Stromal cell of bone marrow (primary cell): ENCODE measurements around the gene RASGRP2.

Experiments used
- DNase-seq: peaks from one replicate; pipeline ENCODE4 v3.0.0-alpha.2; 2012; ENCODE audit warnings: low read depth

Gene RASGRP2

DNA sequence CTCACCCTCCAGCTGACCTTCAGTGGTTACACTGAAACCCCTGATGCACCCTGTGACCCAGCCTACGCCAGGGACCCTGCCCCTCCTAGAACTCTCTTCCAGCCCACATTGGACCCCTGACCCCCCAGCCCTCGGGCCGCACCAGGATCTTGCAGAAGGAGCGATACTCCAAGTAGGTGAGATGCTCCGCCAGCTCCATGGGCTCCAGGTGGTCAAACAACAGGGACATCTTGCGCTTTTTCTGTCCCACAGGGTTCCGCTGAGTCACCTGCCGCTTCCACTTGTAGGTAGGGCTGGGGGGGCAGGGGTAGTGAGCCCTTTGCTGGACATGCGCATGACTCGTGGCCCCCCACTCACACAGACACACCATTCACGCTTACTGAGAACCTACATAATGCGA, 4.1 kb downstream of the RASGRP2 start:
- DNase-seq, result no peak

DNA sequence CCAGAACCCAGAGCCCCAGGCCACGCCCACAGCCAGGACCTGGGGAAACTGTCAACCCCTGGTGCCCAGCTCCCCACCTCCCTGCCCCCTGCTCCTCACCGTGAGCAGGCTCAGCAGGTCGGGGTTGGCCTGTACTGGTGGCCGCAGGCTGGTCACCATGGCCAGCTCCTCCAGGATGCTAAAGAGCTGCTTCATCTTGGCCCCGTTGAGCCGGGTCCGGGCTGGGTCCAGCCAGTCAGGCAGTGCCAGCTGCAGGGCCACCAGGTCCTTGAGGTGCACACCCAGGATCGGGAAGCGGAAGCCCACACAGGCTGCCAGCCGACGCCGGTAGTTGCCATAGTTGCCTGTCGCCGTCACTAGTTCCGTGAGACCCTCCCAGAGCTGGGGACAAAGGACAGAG, 7.3 kb downstream of the RASGRP2 start:
- DNase-seq, result no peak

DNA sequence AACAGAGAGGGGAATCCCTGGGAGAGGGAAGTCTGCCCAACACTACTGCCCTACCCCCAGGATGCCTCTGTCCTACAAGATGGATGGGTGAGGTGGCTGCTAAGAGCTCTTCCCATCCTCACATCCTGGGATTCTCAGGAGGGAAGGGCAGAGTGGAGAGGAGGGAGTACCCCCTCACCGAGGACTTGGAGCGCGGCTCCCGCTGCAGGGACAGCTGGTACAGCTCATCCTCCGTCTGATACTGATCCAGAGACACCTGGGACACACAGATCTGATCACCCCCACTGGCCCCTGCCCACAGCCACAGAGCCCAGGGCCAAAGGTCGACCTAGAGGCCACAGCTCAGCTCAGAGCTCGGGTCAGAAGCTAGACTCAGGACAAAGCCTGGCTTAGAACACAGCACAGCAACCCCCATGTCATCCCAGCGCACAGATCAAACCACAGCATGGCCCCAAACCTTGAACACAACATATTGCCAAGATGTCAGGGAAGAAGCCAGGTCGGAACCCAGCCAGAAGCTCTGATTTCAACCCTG, 8.2 kb downstream of the RASGRP2 start:
- DNase-seq, result no peak

DNA sequence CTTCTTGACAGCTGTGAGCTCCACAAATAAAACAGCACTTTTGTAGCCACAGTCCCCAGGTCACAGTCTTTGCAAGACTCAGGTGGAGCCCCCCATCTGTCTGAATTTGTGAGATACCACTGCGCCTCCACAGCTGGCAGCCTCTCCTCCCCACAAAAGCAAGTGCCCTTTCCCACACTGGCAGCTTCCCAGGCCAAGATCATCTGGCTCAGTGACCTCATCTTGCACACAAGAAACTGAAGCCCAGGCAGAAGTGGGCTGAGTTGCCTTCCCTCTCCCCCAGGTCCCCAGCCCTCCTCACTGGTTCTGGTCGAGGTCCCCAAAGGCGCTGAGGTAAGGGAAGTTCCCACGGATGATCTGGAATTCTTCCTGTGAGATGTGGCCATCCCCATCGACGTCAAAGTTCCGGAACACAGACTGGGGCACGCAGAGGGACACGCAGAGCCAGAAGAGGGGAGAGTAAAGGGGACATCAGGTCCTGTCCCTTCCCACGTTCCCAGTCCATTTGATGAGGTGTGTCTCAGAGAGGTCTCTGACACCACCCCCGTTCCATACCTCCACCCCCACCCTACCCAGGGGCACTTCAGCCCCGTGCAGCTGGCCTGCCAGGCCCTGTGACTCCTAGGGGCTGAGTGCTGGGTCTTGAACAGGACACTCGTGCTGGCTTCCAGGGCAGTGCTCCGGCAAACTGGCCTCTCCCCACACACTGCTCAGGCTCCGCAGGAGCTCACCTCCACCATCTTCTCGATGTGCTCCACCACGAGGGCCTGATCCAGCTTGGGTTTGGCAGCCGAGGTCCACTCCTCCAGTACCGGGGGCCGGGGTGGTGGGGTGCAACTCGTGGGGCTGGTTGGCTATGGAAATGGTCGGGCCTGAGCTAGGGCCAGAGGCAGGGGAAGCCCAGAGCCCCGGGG, 8.9 kb downstream of the RASGRP2 start:
- no peak for DNase-seq

DNA sequence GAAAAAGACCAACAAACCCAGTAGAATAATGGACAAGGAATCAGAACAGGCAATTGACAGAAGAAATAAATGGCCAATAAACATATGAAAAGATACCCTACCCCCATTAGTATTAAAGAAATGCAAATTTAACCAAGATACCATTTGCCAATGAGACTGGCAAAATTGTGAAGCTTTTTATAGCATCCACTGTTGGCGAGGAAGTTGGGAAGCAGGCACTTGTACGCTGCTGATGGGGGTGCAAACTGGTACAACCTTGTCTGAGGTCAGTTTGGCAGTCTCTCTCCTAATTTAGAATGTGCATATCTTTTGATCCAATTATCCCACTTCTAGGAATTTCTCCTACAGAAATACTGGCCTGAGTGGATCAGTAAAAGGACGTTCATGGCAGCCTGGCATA, 12.3 kb downstream of the RASGRP2 start:
- DNase-seq, result no peak

DNA sequence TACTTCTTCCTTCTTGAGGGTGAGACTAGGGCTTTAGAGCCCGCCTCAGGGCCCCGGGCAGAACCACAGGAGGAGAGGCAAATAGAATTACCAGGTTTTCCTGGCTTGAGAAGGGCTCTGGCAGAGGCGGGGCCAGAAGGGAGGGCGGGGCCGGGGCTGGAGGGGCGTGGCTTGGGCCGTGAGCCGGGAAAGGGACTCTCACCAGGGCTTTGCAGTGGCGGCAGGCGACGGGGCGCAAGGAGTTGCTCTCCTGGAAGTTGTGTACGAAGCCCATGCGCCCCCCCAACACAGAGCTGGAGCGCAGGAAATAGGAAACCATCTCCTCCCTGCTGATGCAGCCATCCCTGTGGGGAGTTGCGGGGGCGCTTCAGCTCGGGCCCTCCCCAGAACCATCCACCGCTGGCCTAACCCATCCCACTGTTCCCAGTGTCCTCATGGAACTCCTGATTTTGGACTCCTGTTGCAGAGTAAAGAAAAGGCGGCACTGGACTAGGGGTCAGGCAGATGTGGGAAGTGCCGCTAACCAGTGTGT, 14.0 kb downstream of the RASGRP2 start:
- DNase-seq, result no peak

DNA sequence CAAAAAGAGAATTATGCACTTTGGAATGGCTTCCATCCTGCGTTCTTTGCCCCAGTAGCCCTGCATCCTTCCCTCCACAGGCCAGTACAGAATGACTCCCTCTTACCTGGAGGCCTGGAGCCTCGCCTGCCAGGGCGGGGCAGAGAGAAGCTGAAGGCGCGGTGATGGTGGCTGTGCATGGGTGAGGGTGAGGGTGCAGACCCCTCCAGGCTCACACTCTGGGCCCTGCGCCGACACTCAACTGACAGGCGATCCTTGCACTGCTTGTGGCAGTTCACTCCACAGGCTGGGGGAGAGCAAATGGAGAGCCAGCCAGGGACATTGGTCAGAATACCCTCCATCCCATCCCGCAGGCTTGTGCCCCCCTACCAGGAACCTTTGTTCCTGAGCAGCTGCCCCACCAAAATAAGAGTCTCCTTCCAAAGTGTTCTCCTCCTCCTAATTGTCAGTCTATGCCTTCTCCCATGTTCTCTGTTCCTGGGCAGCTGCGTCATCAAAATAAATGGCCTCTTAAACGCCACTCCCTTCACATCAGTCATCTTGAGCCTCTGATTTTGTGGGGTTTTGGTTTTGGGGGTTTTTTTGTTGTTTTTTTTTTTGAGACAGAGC, 15.1 kb downstream of the RASGRP2 start:
- DNase-seq, result no peak

DNA sequence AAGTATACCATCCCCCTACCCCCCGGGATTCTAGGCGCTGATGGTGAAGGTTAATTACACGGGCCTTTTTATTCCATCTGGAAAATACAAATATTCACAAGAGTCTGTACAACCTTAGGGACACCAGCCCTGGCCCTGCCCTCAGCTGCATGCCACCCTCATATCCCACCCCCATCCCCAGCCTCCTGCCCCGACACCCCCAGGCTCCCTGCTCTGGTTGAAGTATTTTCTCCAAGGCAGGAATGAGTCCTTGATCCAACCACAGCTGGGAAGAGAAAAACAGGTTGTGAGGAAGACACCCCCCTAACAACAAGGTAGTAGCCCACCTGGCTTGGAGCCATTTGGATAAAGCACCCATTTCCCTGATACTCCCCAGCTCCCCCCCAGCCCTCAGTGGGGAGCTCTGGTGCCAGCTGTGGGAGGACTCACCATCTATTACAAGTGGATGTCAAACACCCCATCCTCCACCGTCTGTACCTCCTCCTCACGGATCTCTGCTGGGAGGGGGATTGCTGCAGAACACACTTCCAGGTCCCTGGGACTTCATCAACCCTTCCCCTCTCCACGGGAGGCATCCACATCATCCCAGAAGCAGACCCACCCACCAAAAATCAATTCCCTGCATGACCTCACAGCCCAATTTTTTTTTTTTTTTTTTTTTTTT, 16.9 kb downstream of the RASGRP2 start:
- no peak for DNase-seq

DNA sequence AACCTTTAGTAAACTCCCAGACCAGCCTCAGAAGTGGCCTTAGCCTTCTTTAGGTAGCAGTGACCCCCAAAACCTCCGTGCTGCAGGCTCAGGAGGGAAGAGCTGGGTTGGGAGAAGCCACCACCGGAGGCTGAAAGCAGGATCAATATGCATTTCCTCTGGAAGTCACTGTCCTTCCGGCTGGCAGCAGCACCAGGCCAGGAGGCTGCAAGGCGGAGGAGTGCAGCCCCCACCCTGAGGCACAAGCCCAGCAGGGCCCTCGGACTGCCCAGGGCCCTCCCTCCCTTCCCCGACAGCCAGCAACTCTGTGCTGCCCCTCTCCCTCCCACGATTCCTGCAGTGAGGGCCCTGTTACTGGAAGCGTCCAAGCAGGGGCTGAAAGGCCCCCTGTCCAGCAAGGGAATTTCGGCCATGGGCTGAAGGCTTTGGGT, 17.7 kb downstream of the RASGRP2 start:
- no peak for DNase-seq

DNA sequence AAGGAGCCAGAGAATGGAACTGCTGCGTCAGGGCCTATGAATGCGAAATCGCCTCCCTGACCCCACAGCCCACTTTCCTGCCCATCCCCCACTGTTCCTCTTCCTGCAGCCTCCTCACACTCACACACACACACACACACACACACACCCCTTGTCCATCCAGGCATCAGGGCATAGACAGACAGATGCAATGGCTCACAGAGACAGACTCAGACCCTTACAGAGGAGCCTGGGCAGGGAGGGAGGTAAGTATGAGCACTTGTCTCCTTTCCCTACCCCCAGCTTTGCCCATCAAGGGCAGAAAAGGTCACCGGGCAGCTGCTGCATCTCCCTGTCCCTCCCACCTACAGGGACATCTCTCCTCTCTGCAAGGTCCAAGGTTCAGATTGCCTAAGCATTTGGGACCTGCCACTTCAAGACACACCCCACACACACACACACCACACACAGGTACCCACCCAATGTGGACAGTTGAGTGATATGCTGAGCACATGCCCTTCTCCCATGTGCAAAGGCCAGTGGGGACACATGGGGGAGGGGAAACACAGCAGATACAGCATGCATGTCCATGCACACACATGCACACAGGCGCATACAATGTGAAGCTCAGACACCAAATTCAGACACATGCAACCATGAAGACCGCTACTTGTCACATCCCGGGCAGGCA, 18.9 kb downstream of the RASGRP2 start:
- no peak for DNase-seq

DNA sequence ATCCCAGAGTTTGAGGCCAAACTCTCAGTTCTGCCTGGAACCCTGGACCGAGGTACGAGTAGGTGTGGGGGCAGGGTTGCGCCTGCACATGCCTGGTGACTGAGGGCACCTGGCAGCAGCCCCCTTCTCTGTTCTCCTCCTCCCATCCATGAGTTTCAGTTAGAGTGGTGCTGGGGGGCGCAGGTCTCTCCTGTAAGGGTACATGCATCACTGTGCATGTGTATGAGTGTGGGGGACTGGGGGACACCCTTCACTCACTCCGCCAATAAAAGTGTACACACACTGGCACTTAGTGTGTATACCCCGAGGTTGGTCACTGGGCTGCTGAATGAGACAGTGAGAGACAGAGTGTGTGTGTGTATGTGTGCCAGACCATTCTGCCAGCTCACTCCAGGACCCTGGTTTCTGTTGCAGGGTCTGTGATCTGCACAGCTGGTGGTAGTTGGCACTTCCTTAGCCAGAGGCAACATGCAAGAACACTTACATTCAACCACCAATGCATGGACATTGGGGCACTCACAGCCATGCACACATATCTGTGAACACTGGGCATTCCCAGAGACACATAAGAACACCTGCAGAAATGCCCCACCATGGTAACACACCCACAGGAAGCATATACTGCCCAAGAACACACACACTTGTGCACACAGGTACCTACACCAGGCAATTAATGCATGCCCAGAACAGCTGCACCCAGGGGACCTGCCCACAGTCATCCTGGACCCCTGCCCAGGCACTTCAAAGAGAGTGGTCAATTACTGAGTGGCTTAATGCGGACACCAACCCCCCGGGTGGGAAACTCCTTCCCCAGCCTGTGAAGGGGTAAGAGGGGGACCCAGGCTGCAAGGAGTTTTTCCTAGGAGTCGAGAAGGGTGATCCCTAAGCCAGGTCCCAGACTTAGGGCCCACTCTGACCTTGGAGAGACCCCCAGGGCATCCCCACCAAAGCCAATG, 19.8 kb downstream of the RASGRP2 start:
- no peak for DNase-seq

DNA sequence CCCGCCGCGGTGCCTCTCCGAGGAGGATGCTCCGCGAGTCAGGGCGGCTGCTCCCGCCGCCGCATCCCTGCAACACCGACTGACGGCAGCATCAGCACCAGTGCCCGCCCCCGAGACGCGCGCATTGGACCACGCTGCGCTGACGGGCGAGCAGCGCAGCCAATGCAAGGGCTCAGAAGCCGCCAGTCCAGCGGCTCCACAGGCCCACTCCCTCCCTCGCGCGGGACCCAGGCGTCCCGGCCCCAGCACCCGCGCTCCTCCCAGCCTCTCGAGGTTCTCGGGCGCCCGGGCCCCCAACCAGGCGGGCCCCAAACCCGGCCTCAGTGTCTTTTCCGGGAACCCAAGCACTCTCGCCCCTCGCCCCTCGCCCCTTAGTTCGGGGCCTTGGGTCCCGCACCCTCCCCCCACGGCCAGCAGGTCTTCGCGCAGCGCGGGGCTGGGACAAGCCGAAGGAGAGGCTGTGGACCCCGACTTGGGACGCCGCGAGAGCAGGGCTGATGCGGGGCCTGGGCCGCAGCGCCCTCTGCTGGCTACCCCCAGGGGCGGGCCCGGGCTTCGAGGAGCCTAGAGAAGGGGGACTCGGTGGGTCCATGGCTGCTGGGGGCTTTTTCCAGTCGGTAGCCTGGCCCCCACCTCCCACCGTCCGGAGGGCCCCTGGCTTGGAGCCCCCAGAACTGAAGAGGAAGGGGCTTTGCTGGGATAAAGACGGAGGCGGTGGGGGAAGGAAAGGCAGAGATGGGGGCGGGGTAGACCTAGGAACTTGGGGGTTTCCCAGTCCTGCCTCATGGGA, 20.6 kb downstream of the RASGRP2 start, which contains the start of gene NRXN2:
NRXN2 (minus strand) TSS at position 81 of the 790 bp plus-strand sequence. CDS start 9,498 bp downstream, outside the sequence.
- DNase-seq, result peak; percentile 62

DNA sequence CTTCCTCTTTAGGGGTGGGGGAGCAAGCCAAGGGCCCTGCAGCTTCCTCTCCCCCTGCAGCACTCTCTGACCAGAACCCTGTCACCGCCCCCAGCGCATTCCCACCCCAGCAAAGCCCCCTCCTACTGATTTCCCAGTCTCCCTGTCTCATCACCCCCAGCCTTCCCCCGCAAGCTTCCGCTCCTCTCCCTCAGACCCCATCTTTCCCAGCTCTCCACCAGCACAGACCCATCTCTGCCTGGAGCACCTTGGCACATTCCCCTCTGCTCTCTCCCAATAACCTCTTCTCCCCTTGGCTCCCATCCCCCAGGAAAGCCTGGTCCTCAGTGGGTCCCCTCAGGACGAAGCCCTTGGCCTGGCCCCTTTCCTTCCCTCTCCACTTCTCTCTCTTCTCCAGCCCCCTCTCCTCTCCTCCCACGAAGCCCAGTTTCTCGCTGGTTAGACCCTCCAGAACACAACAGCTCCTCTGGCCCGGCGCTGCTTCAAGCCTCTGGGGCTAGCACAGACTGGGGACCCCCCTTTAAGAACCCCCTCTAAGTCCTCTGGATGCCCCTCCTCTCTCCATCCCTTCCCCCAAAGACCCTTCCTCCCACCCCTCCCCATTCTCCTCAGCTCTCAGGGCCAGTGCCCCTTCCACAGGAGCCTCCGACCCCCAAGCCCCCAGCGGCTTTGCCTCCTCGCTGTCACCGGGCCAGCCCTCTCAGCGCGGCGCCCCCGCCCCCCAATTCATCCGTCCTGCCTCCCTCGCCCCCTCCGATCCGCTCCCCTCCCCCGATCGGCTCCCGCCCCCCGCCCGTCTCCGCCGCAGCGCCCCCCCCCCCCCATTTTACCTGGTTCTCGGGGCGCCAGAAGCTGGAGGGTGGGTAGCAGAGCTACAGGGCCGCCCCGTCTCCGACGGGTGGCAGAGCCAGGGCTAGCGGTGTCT, 21.5 kb downstream of the RASGRP2 start:
- no peak for DNase-seq

DNA sequence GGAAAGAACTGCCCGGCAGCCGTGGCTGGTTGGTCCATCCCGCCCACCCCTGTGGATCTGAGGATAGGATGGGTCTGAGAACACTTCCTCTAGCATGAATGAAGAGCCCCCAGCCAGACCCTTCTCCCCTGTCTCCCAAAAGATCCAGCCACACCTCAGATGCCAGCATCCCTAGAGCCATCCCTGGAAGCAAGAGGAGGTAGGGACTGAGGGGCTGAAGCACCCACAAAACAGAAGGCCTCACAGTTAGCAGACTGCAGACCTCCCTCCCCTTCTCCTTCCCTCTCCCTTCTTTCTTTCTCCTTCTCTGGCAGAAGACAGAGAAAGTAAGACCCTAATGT, 22.6 kb downstream of the RASGRP2 start:
- DNase-seq, result no peak

DNA sequence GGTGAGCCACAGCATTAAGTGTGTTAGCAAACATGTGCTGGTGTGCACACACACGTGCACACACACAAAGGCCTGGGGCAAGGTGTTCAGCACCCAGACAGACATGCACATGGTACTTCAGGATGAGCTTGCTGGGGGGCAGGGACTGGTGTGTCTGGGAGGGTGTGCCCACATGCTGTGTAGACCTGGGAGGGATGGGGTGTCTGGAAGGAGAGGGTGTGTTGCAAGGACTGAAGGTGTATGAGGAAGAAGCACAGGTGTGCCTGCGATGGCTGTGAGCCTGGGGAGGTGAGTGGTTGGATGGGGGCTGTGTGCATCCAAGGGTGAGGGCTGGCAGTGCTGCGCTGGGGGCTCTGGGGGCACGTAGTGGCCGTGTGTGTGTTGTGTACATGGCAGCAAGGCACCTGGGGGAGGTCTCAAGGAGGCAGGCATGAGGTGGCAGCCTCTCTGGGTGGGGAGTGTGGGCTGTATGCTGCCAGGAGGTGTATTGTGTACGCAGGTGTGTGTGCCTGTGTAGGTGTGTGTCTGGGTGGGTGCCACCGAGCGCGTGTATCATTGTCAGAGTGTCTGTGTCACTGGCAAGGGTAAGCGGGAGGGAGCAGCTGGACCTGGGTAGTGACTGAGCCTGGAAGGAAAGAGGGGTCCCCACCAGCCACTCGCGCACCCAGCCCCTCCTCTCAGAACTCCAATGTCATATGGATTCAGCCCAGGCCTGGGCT, 23.1 kb downstream of the RASGRP2 start:
- no peak for DNase-seq

DNA sequence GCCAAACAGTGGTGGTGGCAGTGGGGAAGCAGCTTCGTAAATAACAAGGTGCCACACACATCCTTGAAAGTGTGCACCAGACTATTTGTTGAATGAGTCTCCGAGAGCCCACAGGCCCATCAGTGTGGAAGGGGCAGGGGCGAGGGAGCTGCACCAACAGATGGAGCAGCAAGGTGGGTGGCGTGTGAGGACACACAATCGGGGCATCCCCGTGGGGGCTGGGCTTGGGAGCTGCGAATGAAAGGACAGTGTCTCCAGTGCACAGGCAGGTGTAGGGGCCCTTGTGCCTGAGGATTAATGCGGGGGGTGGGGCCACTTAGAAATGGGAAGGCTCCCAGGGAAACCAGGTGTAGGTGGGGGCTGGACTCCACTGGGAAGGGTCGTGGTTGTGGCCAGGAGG, 23.8 kb downstream of the RASGRP2 start:
- no peak for DNase-seq

DNA sequence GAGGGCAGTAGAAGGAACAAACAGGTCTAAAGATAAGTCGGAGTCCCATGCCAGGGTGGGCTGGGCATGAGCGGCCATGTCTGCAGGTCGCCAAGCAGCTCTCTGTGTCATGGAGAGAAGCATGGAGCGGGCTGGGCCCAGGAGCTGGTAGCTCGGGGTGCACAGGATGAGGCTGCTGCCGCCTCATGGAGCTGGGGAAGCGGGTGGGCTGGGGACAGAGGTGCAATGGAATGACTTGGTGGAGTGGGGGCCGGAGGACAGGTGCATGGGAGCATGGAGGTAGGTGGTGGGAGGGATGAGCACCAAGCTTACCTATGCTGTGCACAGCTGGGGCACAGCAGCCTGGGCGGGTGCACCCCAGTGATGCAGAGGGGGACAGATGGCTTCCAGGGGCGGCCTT, 24.5 kb downstream of the RASGRP2 start:
- no peak for DNase-seq

DNA sequence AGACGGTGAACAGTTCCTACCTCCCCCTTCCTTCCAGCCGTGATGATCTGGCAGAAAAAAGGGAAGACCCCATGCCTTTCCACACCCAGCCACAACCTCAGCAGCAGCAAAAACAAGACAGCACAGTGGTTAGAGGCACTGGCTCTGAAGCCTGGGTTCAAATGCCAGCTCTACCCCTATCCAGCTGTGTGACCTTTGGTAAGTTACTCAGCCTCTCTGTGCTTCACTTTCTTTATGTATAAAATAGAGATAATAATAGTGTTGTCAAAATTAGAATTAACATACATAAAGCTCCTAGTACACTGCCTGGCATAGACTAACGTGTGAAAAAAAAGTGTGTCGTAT, 25.2 kb downstream of the RASGRP2 start:
- DNase-seq, result no peak
